Colonic mucosa (tissue), 4 donors: Measurements from ENCODE around the gene NLRC3. TPM values are rescaled to one million over a fixed set of nuclear protein-coding genes. Genes with fewer than 3 reads are reported as not detected.

Source experiments
- DNase-seq: peaks from one replicate; pipeline ENCODE4 v3.0.0-alpha.2; 2020
- H3K27ac ChIP-seq: fragments of 200-600 bp; one replicate; pipeline ENCODE4 v1.8.0; 2021
- H3K27me3 ChIP-seq: fragments of 200-600 bp; one replicate; pipeline ENCODE4 v1.8.0; 2021
- H3K36me3 ChIP-seq: fragments of 200-600 bp; one replicate; pipeline ENCODE4 v1.8.0; 2021
- H3K4me1 ChIP-seq: fragments of 200-600 bp; one replicate; pipeline ENCODE4 v1.8.0; 2021; ENCODE audit warnings: mild to moderate bottlenecking
- H3K4me3 ChIP-seq: fragments of 200-600 bp; one replicate; pipeline ENCODE4 v1.8.0; 2021
- H3K9ac ChIP-seq, 2 donors: one replicate each; pipeline ENCODE4 v1.7.0; 2013; ENCODE audit warnings: control low read depth in 2 of 2, low read depth in 2 of 2, low read length in 2 of 2
- H3K9me3 ChIP-seq: fragments of 200-600 bp; one replicate; pipeline ENCODE4 v1.8.0; 2021
- intact Hi-C: fragments of 100-400 bp; cut with DNase I; formaldehyde crosslinking; loops from one replicate; pipeline ENCODE4 v1.14.1; 2022
- total RNA-seq, 2 donors: library from RNA; stranded (reverse); fragmentation: NEBNext Ultra II Directional in 1 of 2; extraction: Animal tissue kit (Norgen Biotek cat#: 25700) in 1 of 2; gene quantifications; one replicate each; pipeline ENCODE4 v1.2.1, GENCODE V29; 2021
- TF ChIP-seq, protein P1 (sequence below): fragments of 200-600 bp; IDR thresholded peaks from one replicate; pipeline ENCODE4 v1.8.0; 2022; ENCODE audit warnings: antibody characterized with exemption, mild to moderate bottlenecking
- donor health status: healthy.
- donor health status: DM: no; HTN: no; CAD: no.
- donor health status: DM: no; HTN: no; CAD: no.

The NLRC3 gene
- total RNA-seq, 2 donors from 2014 or later = 0.93 to 2.0 TPM

DNA sequence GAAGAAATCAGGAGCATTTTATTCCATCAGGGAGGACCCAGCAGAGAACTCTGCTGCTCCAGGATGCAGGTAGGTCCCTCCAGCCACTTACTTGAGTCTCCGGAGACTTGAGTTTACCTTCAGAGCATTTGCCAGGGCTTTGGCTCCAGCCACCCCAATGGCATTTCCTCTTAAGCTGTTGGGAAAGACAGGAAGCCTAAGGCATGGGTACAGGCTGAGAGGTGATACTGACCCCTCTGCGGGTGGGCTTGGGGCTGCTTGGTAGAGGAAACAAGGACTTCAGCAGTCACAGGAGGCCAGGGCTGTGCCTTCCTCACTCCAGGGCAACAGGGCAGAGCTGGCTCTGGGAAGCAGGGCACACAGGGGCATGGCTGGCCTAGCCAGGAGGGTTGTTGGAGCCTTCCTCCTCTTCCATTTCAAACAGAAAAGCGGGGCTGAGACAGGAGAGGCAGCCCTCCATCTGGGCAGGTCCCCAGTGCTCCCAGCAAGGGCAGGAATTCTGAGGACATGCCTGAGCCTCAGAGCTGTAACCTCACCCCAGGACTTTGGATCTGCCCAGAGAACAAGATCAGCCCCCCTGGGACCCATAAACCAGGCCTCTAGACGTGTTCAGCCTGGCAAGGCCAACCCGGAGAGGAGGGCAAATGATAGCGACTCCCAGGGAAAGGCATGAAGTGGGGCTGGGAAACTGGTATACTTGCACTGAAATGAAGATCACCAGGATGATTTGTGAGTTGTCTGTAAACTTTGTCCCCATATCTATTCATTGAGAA lies 34.4 kb downstream of the NLRC3 start:
- H3K27me3 ChIP-seq = no peaks in the 10 kb centered on the region
- H3K9ac ChIP-seq = no peak overlapping the region
- H3K27ac ChIP-seq = no peak overlapping the region
- H3K9me3 ChIP-seq = no peaks in the 10 kb centered on the region
- no peaks in the 10 kb centered on the region for H3K4me1 ChIP-seq
- no peaks in the 10 kb centered on the region for H3K36me3 ChIP-seq
- no peak for DNase-seq
- no peak overlapping the region for H3K4me3 ChIP-seq
- TF ChIP-seq, protein P1, sequence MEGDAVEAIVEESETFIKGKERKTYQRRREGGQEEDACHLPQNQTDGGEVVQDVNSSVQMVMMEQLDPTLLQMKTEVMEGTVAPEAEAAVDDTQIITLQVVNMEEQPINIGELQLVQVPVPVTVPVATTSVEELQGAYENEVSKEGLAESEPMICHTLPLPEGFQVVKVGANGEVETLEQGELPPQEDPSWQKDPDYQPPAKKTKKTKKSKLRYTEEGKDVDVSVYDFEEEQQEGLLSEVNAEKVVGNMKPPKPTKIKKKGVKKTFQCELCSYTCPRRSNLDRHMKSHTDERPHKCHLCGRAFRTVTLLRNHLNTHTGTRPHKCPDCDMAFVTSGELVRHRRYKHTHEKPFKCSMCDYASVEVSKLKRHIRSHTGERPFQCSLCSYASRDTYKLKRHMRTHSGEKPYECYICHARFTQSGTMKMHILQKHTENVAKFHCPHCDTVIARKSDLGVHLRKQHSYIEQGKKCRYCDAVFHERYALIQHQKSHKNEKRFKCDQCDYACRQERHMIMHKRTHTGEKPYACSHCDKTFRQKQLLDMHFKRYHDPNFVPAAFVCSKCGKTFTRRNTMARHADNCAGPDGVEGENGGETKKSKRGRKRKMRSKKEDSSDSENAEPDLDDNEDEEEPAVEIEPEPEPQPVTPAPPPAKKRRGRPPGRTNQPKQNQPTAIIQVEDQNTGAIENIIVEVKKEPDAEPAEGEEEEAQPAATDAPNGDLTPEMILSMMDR = no peak
- intact Hi-C loops = no loop called here

DNA sequence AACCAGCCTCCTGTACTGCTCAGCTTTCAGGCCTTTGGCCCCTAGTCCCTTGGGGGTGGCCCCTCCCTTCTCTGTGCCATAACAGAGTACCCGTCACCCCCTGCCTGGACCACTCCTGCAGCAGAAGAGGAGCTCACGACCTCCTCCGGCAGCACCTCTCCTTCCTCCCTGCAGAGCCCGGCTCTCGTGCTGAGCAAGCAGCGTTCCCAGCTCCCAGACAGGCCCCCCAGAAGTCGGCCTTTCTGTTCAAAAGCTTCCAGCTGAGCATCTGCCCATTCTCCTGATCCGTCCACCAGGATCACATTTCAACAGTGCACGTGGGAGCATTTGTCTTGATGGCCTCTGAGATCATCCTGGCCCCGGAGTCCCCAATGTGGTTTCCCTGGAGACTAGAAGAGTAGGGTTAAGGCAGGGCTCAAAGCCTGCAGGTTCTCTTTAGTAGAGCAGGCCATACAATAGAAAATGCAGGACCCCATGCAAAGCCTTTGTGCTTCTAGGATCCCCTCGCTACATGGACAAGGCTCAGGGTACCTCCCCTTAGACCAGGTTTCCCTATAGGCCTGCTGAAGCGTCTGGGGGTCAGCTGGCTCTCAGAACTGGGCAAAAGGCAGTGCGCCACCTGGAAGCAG lies 35.6 kb downstream of the NLRC3 start:
- H3K9me3 ChIP-seq = no peaks in the 10 kb centered on the region
- intact Hi-C loops = no loop called here
- H3K9ac ChIP-seq = no peak overlapping the region
- H3K27ac ChIP-seq = no peak overlapping the region
- TF ChIP-seq, protein P1 = no peak
- H3K4me1 ChIP-seq = no peaks in the 10 kb centered on the region
- no peak for DNase-seq
- no peaks in the 10 kb centered on the region for H3K27me3 ChIP-seq
- no peaks in the 10 kb centered on the region for H3K36me3 ChIP-seq
- H3K4me3 ChIP-seq = no peak overlapping the region

GRCh38 chr16:3538222-3538621 lies 39.0 kb downstream of the NLRC3 start:
- no peak overlapping the region for H3K4me3 ChIP-seq
- H3K9ac ChIP-seq = no peak overlapping the region
- H3K27ac ChIP-seq = no peak overlapping the region
- no peaks in the 10 kb centered on the region for H3K9me3 ChIP-seq
- no peak for DNase-seq
- TF ChIP-seq, protein P1 = no peak
- no peaks in the 10 kb centered on the region for H3K27me3 ChIP-seq
- H3K36me3 ChIP-seq = no peaks in the 10 kb centered on the region
- no peaks in the 10 kb centered on the region for H3K4me1 ChIP-seq
- intact Hi-C loops = no loop called here

DNA sequence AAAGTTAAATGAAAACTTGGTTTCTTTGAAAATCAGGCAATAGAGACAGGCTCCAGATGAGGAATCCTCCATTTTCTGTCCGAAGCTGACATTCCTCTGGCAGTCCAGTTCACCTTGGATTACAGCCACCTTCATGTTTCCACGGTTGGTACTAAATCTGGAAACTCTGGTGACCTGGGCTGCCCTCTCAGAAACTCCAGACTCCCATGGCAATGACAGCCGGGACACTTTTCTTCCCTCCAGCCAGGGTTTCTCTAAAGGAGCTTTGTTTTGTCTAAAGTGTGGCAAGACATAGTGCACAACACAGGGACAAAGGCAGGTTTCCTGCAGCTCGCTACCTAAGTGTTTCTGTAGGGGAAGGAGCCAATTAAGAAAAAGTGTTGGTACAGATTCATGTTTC lies 40.4 kb downstream of the NLRC3 start:
- H3K4me3 ChIP-seq = no peak overlapping the region
- no peaks in the 10 kb centered on the region for H3K4me1 ChIP-seq
- no peaks in the 10 kb centered on the region for H3K36me3 ChIP-seq
- H3K9ac ChIP-seq = no peak overlapping the region
- TF ChIP-seq, protein P1 = no peak
- no peak for DNase-seq
- intact Hi-C loops = no loop called here
- H3K27ac ChIP-seq = no peak overlapping the region
- no peaks in the 10 kb centered on the region for H3K27me3 ChIP-seq
- H3K9me3 ChIP-seq = no peaks in the 10 kb centered on the region

- intact Hi-C loops = no loop called here
- Histone ChIP-seq H3K27ac (no peak overlapping the region), H3K9ac (no peak overlapping the region), H3K36me3 (no peaks in the 10 kb centered on the region), H3K27me3 (no peaks in the 10 kb centered on the region), H3K4me1 (no peaks in the 10 kb centered on the region), H3K9me3 (no peaks in the 10 kb centered on the region), H3K4me3 (no peak overlapping the region)
- TF ChIP-seq, protein P1 = no peak
- no peak for DNase-seq
Measured at GRCh38 chr16:3536271-3536731, 40.9 kb downstream of the NLRC3 start.
